ENCODE measurements around the gene ART5.
A peak's percentile ranks its signal among the peaks of the same experiment; 100 is the strongest.
"Not testable (repeated sequence)": the region's sequence is repeated elsewhere in the genome, so short reads cannot be mapped to it uniquely, and the experiment has no call there.

The ART5 gene

GRCh38 chr11:3622521-3622920 is 19.3 kb downstream of the ART5 start:
- DNase-seq (ENCODE audit: low read depth): no peak

- DNase-seq (ENCODE audit: low read depth): no peak
Observed at GRCh38 chr11:3617990-3618389, 23.8 kb downstream of the ART5 start.

- no peak for DNase-seq (ENCODE audit: low read depth)
Observed at GRCh38 chr11:3616721-3617460, 24.9 kb downstream of the ART5 start.

GRCh38 chr11:3615998-3616397 is 25.8 kb downstream of the ART5 start:
- DNase-seq (ENCODE audit: low read depth): no peak

GRCh38 chr11:3614742-3615171 is 27.0 kb downstream of the ART5 start:
- DNase-seq (ENCODE audit: low read depth): peak; percentile 6

- no peak for DNase-seq (ENCODE audit: low read depth)
Observed at GRCh38 chr11:3613998-3614741, 27.6 kb downstream of the ART5 start.

- DNase-seq (ENCODE audit: low read depth): no peak
Observed at GRCh38 chr11:3611976-3612678, 29.7 kb downstream of the ART5 start.

GRCh38 chr11:3610846-3611245 is 30.9 kb downstream of the ART5 start:
- DNase-seq (ENCODE audit: low read depth): no peak

GRCh38 chr11:3609416-3610265 is 32.2 kb downstream of the ART5 start:
- DNase-seq (ENCODE audit: low read depth): peak; percentile 56

GRCh38 chr11:3605771-3606203 is 36.0 kb downstream of the ART5 start:
- no peak for DNase-seq (ENCODE audit: low read depth)

GRCh38 chr11:3605283-3605662 is 36.5 kb downstream of the ART5 start:
- no peak for DNase-seq (ENCODE audit: low read depth)

- no peak for DNase-seq (ENCODE audit: low read depth)
Observed at GRCh38 chr11:3604167-3604566, 37.6 kb downstream of the ART5 start.

- DNase-seq (ENCODE audit: low read depth): not testable (repeated sequence)
Observed at GRCh38 chr11:3600201-3600600, 41.6 kb downstream of the ART5 start.

- DNase-seq (ENCODE audit: low read depth): not testable (repeated sequence)
Observed at GRCh38 chr11:3597743-3598142, 44.0 kb downstream of the ART5 start.

- DNase-seq (ENCODE audit: low read depth): not testable (repeated sequence)
Observed at GRCh38 chr11:3591326-3591725, 50.5 kb downstream of the ART5 start.

GRCh38 chr11:3590193-3590592 is 51.6 kb downstream of the ART5 start:
- not testable (repeated sequence) for DNase-seq (ENCODE audit: low read depth)

GRCh38 chr11:3588776-3589175 is 53.0 kb downstream of the ART5 start:
- not testable (repeated sequence) for DNase-seq (ENCODE audit: low read depth)

Measured in ELR (cell line).